Osteoblast (primary cell): Measurements from ENCODE around the gene PPP2R5B. TPM values are rescaled to one million over a fixed set of nuclear protein-coding genes. Genes with fewer than 3 reads are reported as not detected.

ENCODE experiments used
- DNase-seq: peaks from one replicate; pipeline ENCODE4 v3.0.0; 2011; ENCODE audit warnings: low spot score, mixed read lengths; ENCODE audit not compliant: insufficient read length; ENCODE audit errors: missing footprints
- H2AFZ ChIP-seq: 2 replicates; pipeline ENCODE4 v1.6.0; 2011; ENCODE audit warnings: mild to moderate bottlenecking, low read length
- H3K27ac ChIP-seq: 2 replicates; pipeline ENCODE4 v1.5.1; 2011; ENCODE audit warnings: mild to moderate bottlenecking, low read depth, low read length, moderate library complexity
- H3K27me3 ChIP-seq: 2 replicates; pipeline ENCODE4 v1.6.0; 2012; ENCODE audit warnings: mild to moderate bottlenecking, control low read depth, inconsistent platforms, low read length, moderate library complexity; ENCODE audit not compliant: insufficient read depth
- H3K36me3 ChIP-seq: 2 replicates; pipeline ENCODE4 v1.5.1; 2011; ENCODE audit warnings: mild to moderate bottlenecking, low read length, control low read depth, moderate library complexity; ENCODE audit not compliant: insufficient read depth
- H3K4me1 ChIP-seq: 2 replicates; pipeline ENCODE4 v1.5.1; 2011; ENCODE audit warnings: mild to moderate bottlenecking, low read length, control low read depth, moderate library complexity; ENCODE audit not compliant: insufficient read depth
- H3K4me2 ChIP-seq: 2 replicates; pipeline ENCODE4 v1.6.0; 2011; ENCODE audit warnings: mild to moderate bottlenecking, low read length; ENCODE audit not compliant: insufficient read depth
- H3K4me3 ChIP-seq: fragments of 200-600 bp; sonication (generic); 3 replicates; pipeline ENCODE4 v1.5.1; 2012; ENCODE audit warnings: mild to moderate bottlenecking, low read length, inconsistent platforms; ENCODE audit not compliant: insufficient read depth
- H3K79me2 ChIP-seq: 2 replicates; pipeline ENCODE4 v1.6.0; 2012; ENCODE audit warnings: mild to moderate bottlenecking, low read length, control low read depth, inconsistent platforms; ENCODE audit not compliant: insufficient read depth
- H3K9me3 ChIP-seq: 2 replicates; pipeline ENCODE4 v1.5.1; 2011; ENCODE audit warnings: low read depth, low read length, control low read depth
- H4K20me1 ChIP-seq: 2 replicates; pipeline ENCODE4 v1.6.0; 2012; ENCODE audit warnings: mild to moderate bottlenecking, low read length, control low read depth; ENCODE audit not compliant: insufficient read depth
- total RNA-seq: library from RNA; depleted of rRNA; stranded (reverse); fragments of >200 nt; gene quantifications from 2 replicates; pipeline ENCODE4 v1.2.3, GENCODE V29; 2012
- TF ChIP-seq, protein P1 (sequence below): IDR thresholded peaks from 2 replicates; pipeline ENCODE4 v1.5.1; 2011; ENCODE audit warnings: mild to moderate bottlenecking, low read depth, low read length, moderate library complexity; ENCODE audit errors: extremely low read depth

The PPP2R5B gene
- total RNA-seq, 1 donor = 6.2 TPM

DNA sequence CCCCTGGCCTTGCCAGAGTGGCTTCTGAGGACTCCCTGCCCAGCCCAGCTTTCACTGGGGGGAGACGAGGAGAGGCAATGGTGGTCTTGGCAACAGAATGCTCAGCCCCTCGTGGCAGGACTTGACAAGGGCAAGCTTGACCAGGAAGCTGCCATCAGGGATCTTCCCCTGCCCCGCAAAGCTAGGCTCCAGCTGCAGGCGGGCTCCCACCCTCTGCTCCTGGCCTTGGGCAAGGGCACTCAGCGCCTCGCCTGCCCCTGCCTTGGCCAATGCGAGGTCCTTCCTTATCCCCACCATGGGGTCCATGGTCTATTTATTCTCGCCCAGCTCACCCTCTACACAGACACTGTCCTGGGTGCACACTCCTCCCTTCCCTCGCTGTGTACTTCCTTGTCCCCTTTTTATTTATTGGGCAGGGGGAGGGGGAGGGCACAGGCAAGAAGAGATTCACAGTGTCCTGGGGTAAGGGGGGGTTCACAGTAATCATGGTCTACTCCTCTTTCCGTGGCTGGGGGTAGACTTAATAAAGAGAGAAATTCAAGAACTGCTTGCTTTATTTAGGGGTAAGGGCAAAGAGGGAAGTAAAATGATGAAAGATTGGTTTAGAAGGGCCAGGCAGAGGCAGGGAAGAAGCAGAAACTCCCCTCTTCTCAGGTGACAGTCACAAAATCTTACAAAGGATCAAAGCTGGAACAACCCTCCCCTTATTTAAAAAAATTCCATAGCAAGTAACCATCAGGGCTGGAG lies 9.6 kb downstream of the PPP2R5B start:
- H3K36me3 ChIP-seq = peaks cover 40% of the 10 kb centered on the region
- no peak overlapping the region for H3K4me3 ChIP-seq
- TF ChIP-seq, protein P1, sequence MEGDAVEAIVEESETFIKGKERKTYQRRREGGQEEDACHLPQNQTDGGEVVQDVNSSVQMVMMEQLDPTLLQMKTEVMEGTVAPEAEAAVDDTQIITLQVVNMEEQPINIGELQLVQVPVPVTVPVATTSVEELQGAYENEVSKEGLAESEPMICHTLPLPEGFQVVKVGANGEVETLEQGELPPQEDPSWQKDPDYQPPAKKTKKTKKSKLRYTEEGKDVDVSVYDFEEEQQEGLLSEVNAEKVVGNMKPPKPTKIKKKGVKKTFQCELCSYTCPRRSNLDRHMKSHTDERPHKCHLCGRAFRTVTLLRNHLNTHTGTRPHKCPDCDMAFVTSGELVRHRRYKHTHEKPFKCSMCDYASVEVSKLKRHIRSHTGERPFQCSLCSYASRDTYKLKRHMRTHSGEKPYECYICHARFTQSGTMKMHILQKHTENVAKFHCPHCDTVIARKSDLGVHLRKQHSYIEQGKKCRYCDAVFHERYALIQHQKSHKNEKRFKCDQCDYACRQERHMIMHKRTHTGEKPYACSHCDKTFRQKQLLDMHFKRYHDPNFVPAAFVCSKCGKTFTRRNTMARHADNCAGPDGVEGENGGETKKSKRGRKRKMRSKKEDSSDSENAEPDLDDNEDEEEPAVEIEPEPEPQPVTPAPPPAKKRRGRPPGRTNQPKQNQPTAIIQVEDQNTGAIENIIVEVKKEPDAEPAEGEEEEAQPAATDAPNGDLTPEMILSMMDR = no peak

DNA sequence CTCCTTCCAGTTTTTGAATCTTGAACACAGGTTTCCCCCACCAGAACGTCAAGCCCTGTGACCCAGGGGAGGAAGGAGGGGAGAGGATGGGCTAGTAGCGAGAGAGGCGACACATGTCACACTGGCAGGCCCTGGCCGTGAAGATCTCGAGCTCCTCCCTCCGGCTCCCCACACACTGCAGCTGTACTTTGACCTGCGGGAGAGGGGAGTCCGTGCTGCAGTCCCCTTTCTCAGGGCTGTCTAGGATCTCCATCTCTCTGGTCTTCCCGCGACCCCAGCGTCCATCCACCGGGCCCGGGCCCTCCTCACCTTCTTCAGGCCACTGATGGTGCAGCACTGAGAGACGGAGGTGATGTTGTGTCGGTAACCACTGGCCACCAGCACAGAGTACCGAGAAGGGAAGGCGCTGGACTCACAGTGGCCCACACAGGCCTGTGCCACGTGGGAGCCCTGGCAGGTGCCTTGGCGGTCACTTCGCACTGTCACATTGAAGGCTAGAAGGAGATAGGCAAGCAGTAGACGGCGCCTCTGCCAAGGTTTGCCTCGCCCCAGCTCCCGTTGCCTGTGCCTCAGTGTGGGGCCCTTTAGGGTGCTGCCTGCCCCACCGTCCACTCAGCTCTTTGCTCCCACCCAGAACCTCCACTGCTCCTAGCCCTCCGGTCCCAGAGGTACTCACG lies 10.3 kb downstream of the PPP2R5B start:
- Histone ChIP-seq H3K4me2 (no peak overlapping the region), H3K27me3 (no peaks in the 10 kb centered on the region), H3K9me3 (no peaks in the 10 kb centered on the region), H4K20me1 (no peaks in the 10 kb centered on the region), H2AFZ (no peak overlapping the region), H3K27ac (no peak overlapping the region), H3K79me2 (no peaks in the 10 kb centered on the region), H3K4me3 (no peak overlapping the region), H3K36me3 (peaks cover 39% of the 10 kb centered on the region), H3K4me1 (no peaks in the 10 kb centered on the region)
- DNase-seq = peak; percentile 17
- TF ChIP-seq, protein P1 = no peak

More for the DNA sequence above, 9.6 kb downstream of the PPP2R5B start:
- Histone ChIP-seq H3K4me2 (no peak overlapping the region), H3K27ac (no peak overlapping the region), H3K79me2 (no peaks in the 10 kb centered on the region), H3K27me3 (no peaks in the 10 kb centered on the region), H4K20me1 (no peaks in the 10 kb centered on the region), H2AFZ (no peak overlapping the region), H3K9me3 (no peaks in the 10 kb centered on the region), H3K4me1 (no peaks in the 10 kb centered on the region)
- DNase-seq = peak; percentile 37

DNA sequence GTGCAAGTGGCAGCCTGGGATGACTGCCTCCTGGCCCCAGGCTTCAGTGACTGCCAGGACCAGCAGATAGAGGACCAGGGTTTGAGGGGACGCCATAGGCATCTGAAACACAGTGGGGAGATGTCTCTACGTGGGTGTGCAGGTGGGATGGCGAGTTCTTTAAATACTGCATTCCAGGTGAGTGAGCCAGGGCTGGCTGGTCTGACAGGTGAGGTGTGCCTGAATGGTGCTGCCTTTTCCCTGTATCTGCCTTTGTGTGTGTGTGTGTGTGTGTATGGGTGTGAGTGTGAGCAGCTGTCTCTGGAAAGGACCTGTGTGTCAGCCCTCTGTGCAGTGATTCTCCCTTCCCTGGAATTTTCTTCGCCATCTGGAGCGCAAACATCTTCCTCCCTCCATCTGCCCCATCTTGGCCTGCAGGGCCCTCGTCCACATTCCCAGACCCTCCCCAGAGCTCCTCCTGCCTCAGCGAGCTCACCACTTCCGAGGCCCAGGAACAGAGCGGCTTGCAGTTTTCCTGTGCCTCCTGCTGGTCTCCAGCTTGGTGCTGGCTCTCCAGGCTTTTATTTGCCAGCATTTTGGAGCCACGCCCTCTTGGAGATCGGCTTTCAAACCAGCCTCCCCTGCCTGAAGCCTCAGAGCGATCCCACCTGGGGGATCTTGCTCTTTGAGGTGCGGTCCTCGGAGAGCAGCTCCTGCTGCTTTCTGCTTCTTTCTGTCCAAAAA lies 11.0 kb downstream of the PPP2R5B start, which contains the start of gene GPHA2:
TSS of gene GPHA2 (minus strand) at position 535 of the 723 bp plus-strand sequence. CDS start at position 102, 433 bp downstream.
- Histone ChIP-seq H3K4me2 (no peak within 1 kb of the TSS), H3K36me3 (peaks cover 33% of the 10 kb centered on the region), H3K4me3 (no peak within 1 kb of the TSS), H2AFZ (no peak within 1 kb of the TSS), H3K27ac (no peak within 1 kb of the TSS), H3K9me3 (no peaks in the 10 kb centered on the region), H3K79me2 (no peaks in the 10 kb centered on the region), H3K27me3 (no peaks in the 10 kb centered on the region), H4K20me1 (no peaks in the 10 kb centered on the region), H3K4me1 (no peaks in the 10 kb centered on the region)
- DNase-seq = peak; percentile 52
- TF ChIP-seq, protein P1 = no peak
